Neural progenitor cell (in vitro differentiated cells): ENCODE results near the gene TUBD1.

Source experiments
- EZH2 ChIP-seq: fragments of 200-600 bp; sonication (generic); IDR thresholded peaks from 2 replicates; pipeline ENCODE4 v1.6.1; 2017; ENCODE audit warnings: antibody characterized with exemption, mild to moderate bottlenecking, moderate library complexity
- EZH2phosphoT487 ChIP-seq: fragments of 200-600 bp; sonication (generic); IDR thresholded peaks from 2 replicates; pipeline ENCODE4 v1.6.1; 2017; ENCODE audit warnings: antibody characterized with exemption
- TF ChIP-seq, protein P1 (sequence below): fragments of 200-600 bp; sonication (generic); IDR thresholded peaks from 2 replicates; pipeline ENCODE4 v1.5.1; 2017; ENCODE audit warnings: antibody characterized with exemption, mild to moderate bottlenecking

DNA sequence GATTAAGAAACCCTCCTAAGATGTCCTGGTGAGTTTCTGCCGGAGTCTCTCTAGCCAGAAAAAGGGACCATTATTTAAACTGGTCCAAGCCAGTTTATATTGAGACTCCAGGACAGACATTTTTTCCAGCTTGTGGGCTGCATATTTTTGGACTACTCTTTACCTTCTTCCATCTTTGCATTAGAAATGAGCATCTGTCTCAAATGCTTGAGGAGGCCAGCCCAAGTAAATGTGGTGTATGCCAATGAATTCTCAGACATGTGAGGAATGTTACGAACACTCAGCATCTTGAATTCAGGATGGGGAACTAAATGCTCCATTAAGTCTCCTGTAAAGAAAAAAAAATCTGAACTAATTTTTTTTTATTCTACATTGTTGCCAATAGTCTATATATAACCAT lies 18.4 kb downstream of the TUBD1 start:
- TF ChIP-seq EZH2 = no peak
- TF ChIP-seq, protein P1, sequence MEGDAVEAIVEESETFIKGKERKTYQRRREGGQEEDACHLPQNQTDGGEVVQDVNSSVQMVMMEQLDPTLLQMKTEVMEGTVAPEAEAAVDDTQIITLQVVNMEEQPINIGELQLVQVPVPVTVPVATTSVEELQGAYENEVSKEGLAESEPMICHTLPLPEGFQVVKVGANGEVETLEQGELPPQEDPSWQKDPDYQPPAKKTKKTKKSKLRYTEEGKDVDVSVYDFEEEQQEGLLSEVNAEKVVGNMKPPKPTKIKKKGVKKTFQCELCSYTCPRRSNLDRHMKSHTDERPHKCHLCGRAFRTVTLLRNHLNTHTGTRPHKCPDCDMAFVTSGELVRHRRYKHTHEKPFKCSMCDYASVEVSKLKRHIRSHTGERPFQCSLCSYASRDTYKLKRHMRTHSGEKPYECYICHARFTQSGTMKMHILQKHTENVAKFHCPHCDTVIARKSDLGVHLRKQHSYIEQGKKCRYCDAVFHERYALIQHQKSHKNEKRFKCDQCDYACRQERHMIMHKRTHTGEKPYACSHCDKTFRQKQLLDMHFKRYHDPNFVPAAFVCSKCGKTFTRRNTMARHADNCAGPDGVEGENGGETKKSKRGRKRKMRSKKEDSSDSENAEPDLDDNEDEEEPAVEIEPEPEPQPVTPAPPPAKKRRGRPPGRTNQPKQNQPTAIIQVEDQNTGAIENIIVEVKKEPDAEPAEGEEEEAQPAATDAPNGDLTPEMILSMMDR = no peak
- TF ChIP-seq EZH2phosphoT487 = no peak
